Breast epithelium (tissue), 4 donors: Measurements from ENCODE around the gene GRWD1. TPM values are rescaled to one million over a fixed set of nuclear protein-coding genes. Genes with fewer than 3 reads are reported as not detected.

Experiments used
- DNase-seq, 2 donors: peaks; one replicate each; pipeline ENCODE4 v3.0.0-alpha.2; 2019; ENCODE audit warnings: low spot score in 2 of 2
- H3K27ac ChIP-seq, 2 donors: fragments of 200-600 bp; sonication (generic) in 1 of 2; one replicate each; pipeline ENCODE4 v1.5.1; 2016 to 2019; ENCODE audit warnings: mild to moderate bottlenecking in 1 of 2
- H3K27me3 ChIP-seq, 2 donors: fragments of 200-600 bp; sonication (generic) in 1 of 2; one replicate each; pipeline versions ENCODE4 v1.5.1 to v1.6.0; 2017 to 2019; ENCODE audit warnings: control low read depth in 1 of 2, mild to moderate bottlenecking in 1 of 2
- H3K36me3 ChIP-seq: fragments of 200-600 bp; one replicate; pipeline ENCODE4 v1.5.1; 2019
- H3K4me1 ChIP-seq, 2 donors: fragments of 200-600 bp; sonication (generic); one replicate each; pipeline ENCODE4 v1.5.1; 2016 to 2019; ENCODE audit warnings: control low read depth in 1 of 2
- H3K4me3 ChIP-seq, 3 donors: fragments of 200-600 bp; sonication (generic); 1 replicate in 2 of 3; 2 replicates in 1 of 3; pipeline ENCODE4 v1.5.1; 2016 to 2019; ENCODE audit warnings: mild to moderate bottlenecking in 3 of 3, moderate library complexity in 2 of 3
- H3K9me3 ChIP-seq, 2 donors: fragments of 200-600 bp; sonication (generic) in 1 of 2; one replicate each; pipeline ENCODE4 v1.5.1; 2016 to 2019; ENCODE audit warnings: control low read depth in 1 of 2
- POLR2A ChIP-seq: fragments of 450-650 bp; IDR thresholded peaks from one replicate; pipeline ENCODE4 v1.6.1; 2016; ENCODE audit warnings: antibody characterized with exemption, mild to moderate bottlenecking, moderate library complexity
- intact Hi-C: fragments of 100-400 bp; cut with DNase I; formaldehyde crosslinking; loops from one replicate; pipeline ENCODE4 v1.15.1; 2023; ENCODE audit warnings: low total_unique reads
- total RNA-seq, 3 donors: library from RNA; depleted of rRNA; stranded (reverse); fragments of >200 nt; gene quantifications; one replicate each; pipeline ENCODE4 v1.1.0, GENCODE V29; 2016
- TF ChIP-seq, protein P1 (sequence below), 3 donors: fragments of 450-650 bp; IDR thresholded peaks; one replicate each; pipeline ENCODE4 v1.5.1; 2016 to 2017; ENCODE audit warnings: antibody characterized with exemption in 3 of 3, mild to moderate bottlenecking in 3 of 3, moderate library complexity in 3 of 3

The GRWD1 gene
- total RNA-seq, 3 donors from 2014 or later = 25.0 to 35.4 (median 30.1) TPM

GRCh38 chr19:48506138-48506733 is 60.5 kb downstream of the GRWD1 start:
- no peaks in the 10 kb centered on the region for H3K9me3 ChIP-seq
- TF ChIP-seq, protein P1, sequence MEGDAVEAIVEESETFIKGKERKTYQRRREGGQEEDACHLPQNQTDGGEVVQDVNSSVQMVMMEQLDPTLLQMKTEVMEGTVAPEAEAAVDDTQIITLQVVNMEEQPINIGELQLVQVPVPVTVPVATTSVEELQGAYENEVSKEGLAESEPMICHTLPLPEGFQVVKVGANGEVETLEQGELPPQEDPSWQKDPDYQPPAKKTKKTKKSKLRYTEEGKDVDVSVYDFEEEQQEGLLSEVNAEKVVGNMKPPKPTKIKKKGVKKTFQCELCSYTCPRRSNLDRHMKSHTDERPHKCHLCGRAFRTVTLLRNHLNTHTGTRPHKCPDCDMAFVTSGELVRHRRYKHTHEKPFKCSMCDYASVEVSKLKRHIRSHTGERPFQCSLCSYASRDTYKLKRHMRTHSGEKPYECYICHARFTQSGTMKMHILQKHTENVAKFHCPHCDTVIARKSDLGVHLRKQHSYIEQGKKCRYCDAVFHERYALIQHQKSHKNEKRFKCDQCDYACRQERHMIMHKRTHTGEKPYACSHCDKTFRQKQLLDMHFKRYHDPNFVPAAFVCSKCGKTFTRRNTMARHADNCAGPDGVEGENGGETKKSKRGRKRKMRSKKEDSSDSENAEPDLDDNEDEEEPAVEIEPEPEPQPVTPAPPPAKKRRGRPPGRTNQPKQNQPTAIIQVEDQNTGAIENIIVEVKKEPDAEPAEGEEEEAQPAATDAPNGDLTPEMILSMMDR (IDR thresholded peaks at IDR 0.05) = peak; percentile 50 to 59 (median 51)
- no peak for TF ChIP-seq POLR2A
- H3K36me3 ChIP-seq = no peaks in the 10 kb centered on the region
- no peak for DNase-seq
- intact Hi-C loops = loop anchor here (10.0 kb wide), 1 partner anchor 69 kb away; no protein-coding TSS in a partner anchor
- no peak overlapping the region for H3K4me3 ChIP-seq
- no peak overlapping the region for H3K27ac ChIP-seq
- peaks cover 3 to 7% of the 10 kb centered on the region in 2 donors for H3K27me3 ChIP-seq
- no peaks in the 10 kb centered on the region for H3K4me1 ChIP-seq

Other genes starting within 250 kb of the GRWD1 start
- 10 to 100 TPM; 35.0 to 39.0 (median 35.8) TPM for gene CARD8, start 190.1 kb upstream of the GRWD1 start, total RNA-seq
- 1 to 10 TPM in 1 of 3 donors, under 1 TPM in 1, not detected in 1; 0.32 to 1.3 TPM for gene ZNF114, start 175.9 kb upstream of the GRWD1 start, total RNA-seq
- gene EMP3, start 120.4 kb upstream of the GRWD1 start, total RNA-seq = 10 to 100 TPM; 18.4 to 71.4 (median 24.1) TPM
- 10 to 100 TPM in 1 of 3 donors, 1 to 10 TPM in 2; 5.9 to 10.5 (median 6.2) TPM for gene TMEM143, start 82.0 kb upstream of the GRWD1 start, total RNA-seq
- not detected for gene SYNGR4, start 81.6 kb upstream of the GRWD1 start, total RNA-seq
- gene KDELR1, start 54.4 kb upstream of the GRWD1 start, total RNA-seq = 10 to 100 TPM; 66.2 to 85.0 (median 68.5) TPM
- under 1 TPM in 2 of 3 donors, not detected in 1; 0.32 to 0.33 TPM for gene GRIN2D, start 52.3 kb upstream of the GRWD1 start, total RNA-seq
- 1 to 10 TPM in 2 of 3 donors, under 1 TPM in 1; 0.80 to 1.6 (median 1.0) TPM for gene KCNJ14, start 9.6 kb downstream of the GRWD1 start, total RNA-seq
- 10 to 100 TPM; 42.2 to 74.7 (median 70.4) TPM for gene CYTH2, start 23.4 kb downstream of the GRWD1 start, total RNA-seq
- 1 to 10 TPM in 2 of 3 donors, not detected in 1; 1.3 to 2.9 TPM for gene LMTK3, start 65.9 kb downstream of the GRWD1 start, total RNA-seq
- 1 to 10 TPM in 2 of 3 donors, not detected in 1; 5.6 to 7.5 TPM for gene SULT2B1, start 106.2 kb downstream of the GRWD1 start, total RNA-seq
- gene SPACA4, start 160.8 kb downstream of the GRWD1 start, total RNA-seq = not detected
- 1 to 10 TPM in 2 of 3 donors, not detected in 1; 3.3 to 5.6 TPM for gene FAM83E, start 169.1 kb downstream of the GRWD1 start, total RNA-seq
- 1,000 to 10,000 TPM; 1,880 to 2,937 (median 2,507) TPM for gene RPL18, start 173.2 kb downstream of the GRWD1 start, total RNA-seq
- 10 to 100 TPM in 2 of 3 donors, 1 to 10 TPM in 1; 7.4 to 10.8 (median 10.5) TPM for gene SPHK2, start 173.5 kb downstream of the GRWD1 start, total RNA-seq
- 10 to 100 TPM in 1 of 3 donors, 1 to 10 TPM in 2; 3.9 to 10.8 (median 5.0) TPM for gene DBP, start 191.4 kb downstream of the GRWD1 start, total RNA-seq
- gene CA11, start 200.2 kb downstream of the GRWD1 start, total RNA-seq = 10 to 100 TPM in 1 of 3 donors, 1 to 10 TPM in 2; 2.2 to 14.2 (median 9.8) TPM
- gene NTN5, start 227.0 kb downstream of the GRWD1 start, total RNA-seq = 1 to 10 TPM in 2 of 3 donors, under 1 TPM in 1; 0.64 to 2.9 (median 2.6) TPM
- gene FUT2, start 250.0 kb downstream of the GRWD1 start, total RNA-seq = 1 to 10 TPM in 2 of 3 donors, not detected in 1; 2.6 to 5.9 TPM